B cell (primary cell): ENCODE results near the gene MBNL2. TPM values are rescaled to one million over a fixed set of nuclear protein-coding genes. Genes with fewer than 3 reads are reported as not detected.

Experiments used
- ATAC-seq: fragments of 200-7000 bp; cut with Tn5 transposase; one replicate; pipeline ENCODE4 v1.10.0; 2021; ENCODE audit warnings: low read depth, mild to moderate bottlenecking, moderate number of reproducible peaks, moderate library complexity
- CTCF ChIA-PET: fragments of 350-600 bp; sonication (Branson Sonifier 250); formaldehyde crosslinking; loops from one replicate; lab custom pipeline; 2021; ENCODE audit warnings: antibody characterized with exemption, inconsistent platforms; lab: Charles Lee
- POLR2A ChIA-PET: fragments of 350-600 bp; sonication (Branson Sonifier 250); formaldehyde crosslinking; loops from one replicate; lab custom pipeline; 2021; ENCODE audit warnings: antibody characterized with exemption; lab: Charles Lee
- DNase-seq: peaks from one replicate; pipeline ENCODE4 v3.0.0; 2013
- H2AFZ ChIP-seq: 2 replicates; pipeline ENCODE4 v1.6.1; 2012; ENCODE audit warnings: mild to moderate bottlenecking, low read depth, low read length; ENCODE audit not compliant: insufficient read depth, poor library complexity, severe bottlenecking
- H3K27ac ChIP-seq, 2 donors: 1 replicate in 1 of 2; 2 replicates in 1 of 2; pipeline ENCODE4 v1.5.1; 2012 to 2013; ENCODE audit warnings: low read length in 2 of 2, mild to moderate bottlenecking in 2 of 2, moderate library complexity in 1 of 2
- H3K27me3 ChIP-seq, 4 experiments: fragments of 200-600 bp in 1 of 4; sonication (generic) in 1 of 4; replicated peaks in 1 of 4; 1 replicate in 2 of 4; 2 replicates in 2 of 4; pipeline versions ENCODE4 v1.6.1 to v1.7.0; 2013 to 2016; ENCODE audit warnings: low read length in 3 of 4, mild to moderate bottlenecking in 2 of 4, mixed read lengths in 1 of 4, moderate library complexity in 1 of 4; ENCODE audit not compliant: insufficient read depth in 4 of 4, control insufficient read depth in 3 of 4; ENCODE audit errors: control extremely low read depth in 1 of 4
- H3K36me3 ChIP-seq, 2 experiments: replicated peaks in 1 of 2; 1 replicate in 1 of 2; 2 replicates in 1 of 2; pipeline versions ENCODE4 v1.6.1 to v1.7.1; 2013; ENCODE audit warnings: low read length in 1 of 2; ENCODE audit not compliant: insufficient read depth in 2 of 2, control insufficient read depth in 1 of 2; ENCODE audit errors: control extremely low read depth in 1 of 2, extremely low read depth in 1 of 2
- H3K4me1 ChIP-seq, 2 donors: fragments of 200-600 bp in 1 of 2; sonication (generic) in 1 of 2; 1 replicate in 1 of 2; 2 replicates in 1 of 2; pipeline versions ENCODE4 v1.5.1 to v1.6.1; 2013 to 2017; ENCODE audit warnings: low read length in 2 of 2; ENCODE audit not compliant: control insufficient read depth in 2 of 2, insufficient read depth in 2 of 2
- H3K4me2 ChIP-seq: replicated peaks from 2 replicates; pipeline ENCODE3; 2012; ENCODE audit warnings: mild to moderate bottlenecking, low read depth, low read length; ENCODE audit not compliant: poor library complexity, severe bottlenecking
- H3K4me3 ChIP-seq, 5 experiments: fragments of 200-600 bp in 1 of 5; sonication (generic) in 1 of 5; 1 replicate in 3 of 5; 2 replicates in 2 of 5; pipeline versions ENCODE4 v1.5.1 to v1.7.0; 2011 to 2016; ENCODE audit warnings: low read length in 4 of 5, mild to moderate bottlenecking in 4 of 5, low read depth in 2 of 5, control low read depth in 1 of 5, moderate library complexity in 1 of 5; ENCODE audit not compliant: insufficient read depth in 1 of 5; ENCODE audit errors: control extremely low read depth in 1 of 5, extremely low read depth in 1 of 5
- H3K79me2 ChIP-seq: fragments of 200-600 bp; sonication (generic); one replicate; pipeline ENCODE4 v1.6.0; 2016; ENCODE audit warnings: low read length; ENCODE audit not compliant: control insufficient read depth, insufficient read depth
- H3K9ac ChIP-seq: fragments of 200-600 bp; sonication (generic); 2 replicates; pipeline ENCODE4 v1.6.1; 2017; ENCODE audit warnings: mild to moderate bottlenecking, low read length, moderate library complexity
- H3K9me3 ChIP-seq, 3 donors: one replicate each; pipeline versions ENCODE4 v1.6.1 to v1.7.1; 2013; ENCODE audit warnings: low read length in 2 of 3; ENCODE audit not compliant: control insufficient read depth in 2 of 3, insufficient read depth in 1 of 3; ENCODE audit errors: control extremely low read depth in 1 of 3
- H4K20me1 ChIP-seq: 2 replicates; pipeline ENCODE4 v1.6.0; 2012; ENCODE audit warnings: mild to moderate bottlenecking, low read length; ENCODE audit not compliant: insufficient read depth, control insufficient read depth, poor library complexity, severe bottlenecking
- H3K27ac Mint-ChIP-seq: one replicate; pipeline ENCODE4 v1.8.0; 2021; ENCODE audit warnings: mixed read lengths
- H3K27me3 Mint-ChIP-seq: one replicate; pipeline ENCODE4 v1.8.0; 2021; ENCODE audit warnings: mixed read lengths
- H3K4me1 Mint-ChIP-seq: one replicate; pipeline ENCODE4 v1.8.0; 2021; ENCODE audit warnings: mixed read lengths
- H3K4me3 Mint-ChIP-seq: one replicate; pipeline ENCODE4 v1.8.0; 2021; ENCODE audit warnings: mixed read lengths
- H3K9me3 Mint-ChIP-seq: one replicate; pipeline ENCODE4 v1.8.0; 2022; ENCODE audit warnings: mixed read lengths; ENCODE audit not compliant: insufficient read depth
- CTCF ChIP-seq: fragments of 200-600 bp; IDR thresholded peaks from one replicate; pipeline ENCODE4 v1.8.0; 2022; ENCODE audit warnings: antibody characterized with exemption, mild to moderate bottlenecking
- EZH2 ChIP-seq: IDR thresholded peaks from 2 replicates; pipeline ENCODE4 v1.6.1; 2012; ENCODE audit warnings: borderline replicate concordance, low read depth, mild to moderate bottlenecking, moderate library complexity, low read length; ENCODE audit not compliant: insufficient read depth, poor library complexity, severe bottlenecking
- WGBS: methylation state at CpG from one replicate; pipeline ENCODE4 v1.1.5; 2013; ENCODE audit warnings: missing lambda C conversion rate; ENCODE audit not compliant: insufficient coverage; 5-methylcytosine and 5-hydroxymethylcytosine counted together
- intact Hi-C: fragments of 100-400 bp; cut with micrococcal nuclease; formaldehyde crosslinking; loops from one replicate; pipeline ENCODE4 v1.10.0; 2022
- polyA plus RNA-seq: library from polyadenylated mRNA; depleted of rRNA; stranded (reverse); fragments of >200 nt; gene quantifications from 2 replicates; pipeline ENCODE4 v1.2.3, GENCODE V29; 2012
- total RNA-seq, 2 donors: library from RNA; stranded (reverse); fragments of 120-200 nt in 1 of 2; gene quantifications; 1 replicate in 1 of 2; 2 replicates in 1 of 2; pipeline versions ENCODE4 v1.2.3 to v1.2.4, GENCODE V29; 2013 to 2022

MBNL2 gene
- total and polyA plus RNA-seq, 2 donors (not counting 1 experiment from before 2014, with no cell fraction given), result 6.9 to 50.1 TPM

- no peaks in the 10 kb centered on the region for H3K9me3 Mint-ChIP-seq
- H3K27ac ChIP-seq, result no peak overlapping the region
- H3K36me3 ChIP-seq, result peaks cover 0 to 18% of the 10 kb centered on the region in 2 experiments
- no peaks in the 10 kb centered on the region for H3K4me1 ChIP-seq
- no peak overlapping the region for H3K4me3 Mint-ChIP-seq
- no peak overlapping the region for H3K4me3 ChIP-seq
- POLR2A ChIA-PET, result no interaction called here
- WGBS, result 89% methylated on average over 5 of the region's 6 CpGs
- H3K27me3 Mint-ChIP-seq, result no peaks in the 10 kb centered on the region
- no peak overlapping the region for H3K4me2 ChIP-seq
- no peak for ATAC-seq
- no peak overlapping the region for H3K9ac ChIP-seq
- DNase-seq, result no peak
- CTCF ChIA-PET, result no interaction called here
- intact Hi-C loops, result no loop called here
- H3K4me1 Mint-ChIP-seq, result peaks cover 10% of the 10 kb centered on the region
- no peaks in the 10 kb centered on the region for H4K20me1 ChIP-seq
- H2AFZ ChIP-seq, result no peak overlapping the region
- H3K9me3 ChIP-seq, result no peaks in the 10 kb centered on the region
- H3K79me2 ChIP-seq, result no peaks in the 10 kb centered on the region
- no peak overlapping the region for H3K27ac Mint-ChIP-seq
- H3K27me3 ChIP-seq, result no peaks in the 10 kb centered on the region
- no peak for TF ChIP-seq EZH2
- TF ChIP-seq CTCF, result no peak
These were observed 158.6 kb downstream of the MBNL2 start for GRCh38 chr13:97380696-97381095.

- H3K9ac ChIP-seq, result no peak overlapping the region
- no peaks in the 10 kb centered on the region for H3K27me3 ChIP-seq
- H3K4me2 ChIP-seq, result no peak overlapping the region
- H3K36me3 ChIP-seq, result peaks cover 0 to 19% of the 10 kb centered on the region in 2 experiments
- no peak overlapping the region for H3K4me3 Mint-ChIP-seq
- no peaks in the 10 kb centered on the region for H4K20me1 ChIP-seq
- H3K27ac Mint-ChIP-seq, result no peak overlapping the region
- ATAC-seq (no peak), DNase-seq (no peak)
- WGBS, result 100% methylated on average over 1 of the region's 1 CpG
- intact Hi-C loops, result no loop called here
- no peaks in the 10 kb centered on the region for H3K9me3 Mint-ChIP-seq
- ChIA-PET CTCF (no interaction called here), POLR2A (no interaction called here)
- no peaks in the 10 kb centered on the region for H3K27me3 Mint-ChIP-seq
- TF ChIP-seq CTCF (no peak), EZH2 (no peak)
- no peaks in the 10 kb centered on the region for H3K79me2 ChIP-seq
- H3K4me1 ChIP-seq, result peaks cover 0 to 4% of the 10 kb centered on the region in 2 donors
- no peak overlapping the region for H3K27ac ChIP-seq
- no peaks in the 10 kb centered on the region for H3K9me3 ChIP-seq
- no peak overlapping the region for H3K4me3 ChIP-seq
- peaks cover 15% of the 10 kb centered on the region for H3K4me1 Mint-ChIP-seq
- no peak overlapping the region for H2AFZ ChIP-seq
These were observed 159.1 kb downstream of the MBNL2 start for GRCh38 chr13:97381189-97381588.
